H9 (cell line): ENCODE measurements around the gene FLNA. TPM values are rescaled to one million over a fixed set of nuclear protein-coding genes. Genes with fewer than 3 reads are reported as not detected.

Experiments
- DNase-seq: peaks from one replicate; pipeline ENCODE4 v3.0.0-alpha.2; 2017
- H2AFZ ChIP-seq: one replicate; pipeline ENCODE4 v1.6.1; 2013; ENCODE audit warnings: mild to moderate bottlenecking, low read length, control low read depth, moderate library complexity
- H2AK5ac ChIP-seq: 2 replicates; pipeline ENCODE4 v1.6.1; 2013; ENCODE audit warnings: low read length, control low read depth, mixed read lengths; ENCODE audit not compliant: insufficient read length
- H2BK120ac ChIP-seq: one replicate; pipeline ENCODE4 v1.6.1; 2013; ENCODE audit warnings: low read depth, mild to moderate bottlenecking, low read length, control low read depth, inconsistent platforms; ENCODE audit not compliant: poor library complexity, severe bottlenecking
- H2BK12ac ChIP-seq: 2 replicates; pipeline ENCODE4 v1.6.1; 2013; ENCODE audit warnings: low read length, control low read depth, mixed read lengths, low read depth; ENCODE audit not compliant: insufficient read length
- H2BK15ac ChIP-seq: 2 replicates; pipeline ENCODE4 v1.6.1; 2013; ENCODE audit warnings: low read depth, low read length, control low read depth
- H2BK20ac ChIP-seq: one replicate; pipeline ENCODE4 v1.6.1; 2013; ENCODE audit warnings: low read depth, mild to moderate bottlenecking, low read length, control low read depth, inconsistent platforms; ENCODE audit not compliant: poor library complexity, severe bottlenecking
- H2BK5ac ChIP-seq: 2 replicates; pipeline ENCODE4 v1.6.1; 2013; ENCODE audit warnings: low read length, control low read depth, mixed read lengths; ENCODE audit not compliant: insufficient read length
- H3K14ac ChIP-seq: 2 replicates; pipeline ENCODE4 v1.6.1; 2013; ENCODE audit warnings: low read length, control low read depth; ENCODE audit not compliant: insufficient read depth
- H3K18ac ChIP-seq: 2 replicates; pipeline ENCODE4 v1.6.1; 2013; ENCODE audit warnings: low read depth, mild to moderate bottlenecking, mixed read lengths, low read length, control low read depth; ENCODE audit not compliant: insufficient read length
- H3K23ac ChIP-seq: 2 replicates; pipeline ENCODE4 v1.6.1; 2013; ENCODE audit warnings: low read length, control low read depth, mixed read lengths, low read depth; ENCODE audit not compliant: insufficient read length
- H3K23me2 ChIP-seq: 2 replicates; pipeline ENCODE4 v1.6.1; 2013; ENCODE audit warnings: low read depth, mild to moderate bottlenecking, mixed read lengths, low read length, control low read depth; ENCODE audit not compliant: insufficient read length, poor library complexity, severe bottlenecking
- H3K27ac ChIP-seq: 2 replicates; pipeline ENCODE4 v1.5.1; 2013; ENCODE audit warnings: low read length, control low read depth, mixed read lengths, low read depth; ENCODE audit not compliant: insufficient read length
- H3K27me3 ChIP-seq: 2 replicates; pipeline ENCODE4 v1.6.1; 2013; ENCODE audit warnings: low read length, control low read depth, inconsistent platforms; ENCODE audit not compliant: insufficient read depth
- H3K4ac ChIP-seq: 2 replicates; pipeline ENCODE4 v1.6.1; 2013; ENCODE audit warnings: low read depth, mild to moderate bottlenecking, control low read depth, inconsistent platforms, low read length, moderate library complexity
- H3K4me1 ChIP-seq: 2 replicates; pipeline ENCODE4 v1.6.1; 2013; ENCODE audit warnings: low read length, control low read depth, inconsistent platforms; ENCODE audit not compliant: insufficient read depth
- H3K4me2 ChIP-seq: 2 replicates; pipeline ENCODE4 v1.6.1; 2013; ENCODE audit warnings: low read length, control low read depth, mixed read lengths; ENCODE audit not compliant: insufficient read length, insufficient read depth
- H3K56ac ChIP-seq: 2 replicates; pipeline ENCODE4 v1.6.1; 2013; ENCODE audit warnings: low read depth, mild to moderate bottlenecking, mixed read lengths, low read length, control low read depth; ENCODE audit not compliant: insufficient read length
- H3K79me1 ChIP-seq: 2 replicates; pipeline ENCODE4 v1.6.1; 2013; ENCODE audit warnings: low read depth, mild to moderate bottlenecking, moderate library complexity, low read length, control low read depth, inconsistent platforms; ENCODE audit not compliant: insufficient read depth, poor library complexity, severe bottlenecking
- H3K79me2 ChIP-seq: 2 replicates; pipeline ENCODE4 v1.6.1; 2013; ENCODE audit warnings: low read length, control low read depth, inconsistent platforms; ENCODE audit not compliant: insufficient read depth
- H3K9ac ChIP-seq: 2 replicates; pipeline ENCODE4 v1.6.1; 2013; ENCODE audit warnings: low read length, control low read depth, mixed read lengths; ENCODE audit not compliant: insufficient read length; ENCODE audit errors: extremely low read depth
- H3K9me3 ChIP-seq: one replicate; pipeline ENCODE4 v1.6.1; 2013; ENCODE audit warnings: low read depth, low read length, inconsistent platforms; ENCODE audit not compliant: control insufficient read depth
- H3T11ph ChIP-seq: one replicate; pipeline ENCODE4 v1.6.1; 2013; ENCODE audit warnings: mild to moderate bottlenecking, low read length, control low read depth, inconsistent platforms
- H4K20me1 ChIP-seq: one replicate; pipeline ENCODE4 v1.6.1; 2013; ENCODE audit not compliant: control insufficient read depth, insufficient read length, insufficient read depth
- H4K5ac ChIP-seq: 2 replicates; pipeline ENCODE4 v1.6.1; 2013; ENCODE audit warnings: low read depth, mild to moderate bottlenecking, mixed read lengths, low read length, control low read depth; ENCODE audit not compliant: insufficient read length
- H4K8ac ChIP-seq: replicated peaks from 2 replicates; pipeline ENCODE4 v1.6.1; 2013; ENCODE audit warnings: low read length, control low read depth, mixed read lengths, low read depth; ENCODE audit not compliant: insufficient read length
- H4K91ac ChIP-seq: 2 replicates; pipeline ENCODE4 v1.6.1; 2013; ENCODE audit warnings: low read depth, mild to moderate bottlenecking, moderate library complexity, mixed read lengths, low read length, control low read depth; ENCODE audit not compliant: insufficient read length
- H3K27ac Mint-ChIP-seq, 3 experiments: 2 replicates in 2 of 3; 3 replicates in 1 of 3; pipeline ENCODE4 v1.8.0; 2020 to 2021; ENCODE audit warnings: mixed read lengths in 3 of 3, mild to moderate bottlenecking in 1 of 3, moderate library complexity in 1 of 3
- H3K27me3 Mint-ChIP-seq: 2 replicates; pipeline ENCODE4 v1.8.0; 2021; ENCODE audit warnings: low read depth, mild to moderate bottlenecking, moderate library complexity, mixed read lengths
- H3K36me3 Mint-ChIP-seq, 3 experiments: 2 replicates in 2 of 3; 3 replicates in 1 of 3; pipeline ENCODE4 v1.8.0; 2020 to 2021; ENCODE audit warnings: low read depth in 3 of 3, mixed read lengths in 3 of 3; ENCODE audit not compliant: insufficient read depth in 1 of 3
- H3K4me1 Mint-ChIP-seq, 2 experiments: 2 replicates each; pipeline ENCODE4 v1.8.0; 2020; ENCODE audit warnings: mixed read lengths in 2 of 2
- H3K4me3 Mint-ChIP-seq, 2 experiments: 2 replicates in 1 of 2; 3 replicates in 1 of 2; pipeline ENCODE4 v1.8.0; 2020 to 2021; ENCODE audit warnings: mild to moderate bottlenecking in 2 of 2, mixed read lengths in 2 of 2, moderate library complexity in 1 of 2
- H3K9me3 Mint-ChIP-seq, 2 experiments: 2 replicates in 1 of 2; 3 replicates in 1 of 2; pipeline ENCODE4 v1.8.0; 2020; ENCODE audit warnings: mild to moderate bottlenecking in 2 of 2, mixed read lengths in 2 of 2, moderate library complexity in 1 of 2
- CTCF ChIP-seq: fragments of 200-600 bp; sonication (generic); conservative IDR thresholded peaks from 3 replicates; pipeline ENCODE4 v1.8.0; 2021; ENCODE audit warnings: antibody characterized with exemption, mild to moderate bottlenecking
- WGBS: extraction: QIAGEN DNeasy Blood & Tissue Kit; methylation state at CpG from one replicate; pipeline ENCODE4 v1.1.7; 2013; ENCODE audit warnings: missing lambda C conversion rate, low lambda C conversion rate, mixed read lengths; ENCODE audit not compliant: insufficient read length; ENCODE audit errors: extremely low coverage; 5-methylcytosine and 5-hydroxymethylcytosine counted together
- total RNA-seq: library from RNA; stranded (reverse); gene quantifications from 2 replicates; pipeline ENCODE4 v1.2.1, GENCODE V29; 2021

Gene FLNA
- total RNA-seq, 1 experiment from 2014 or later, result 957 TPM

GRCh38 chrX:154401918-154402621 lies 27.6 kb upstream of the FLNA start:
- H3K79me2 ChIP-seq, result peaks cover 3% of the 10 kb centered on the region; the same call in 1 of the 2 replicates
- no peak overlapping the region for H4K5ac ChIP-seq
- H3K18ac ChIP-seq, result no peak overlapping the region
- Mint-ChIP-seq H3K9me3 (peaks cover 77 to 82% of the 10 kb centered on the region in 2 experiments), H3K27me3 (peaks cover 5% of the 10 kb centered on the region), H3K27ac (peak overlapping the region in 1 of 3 experiments; percentile 89; a peak in 2 of 7 replicates), H3K4me3 (no peak overlapping the region), H3K36me3 (peaks cover 30 to 49% (median 38%) of the 10 kb centered on the region in 3 experiments), H3K4me1 (peaks cover 0 to 15% of the 10 kb centered on the region in 2 experiments; a peak in 2 of 4 replicates)
- no peak overlapping the region for H2BK5ac ChIP-seq
- H3K14ac ChIP-seq, result no peak overlapping the region
- H3K23me2 ChIP-seq, result peaks cover 15% of the 10 kb centered on the region
- no peak overlapping the region for H2BK20ac ChIP-seq
- no peak overlapping the region for H4K91ac ChIP-seq
- H2AFZ ChIP-seq, result no peak overlapping the region
- H3K27ac ChIP-seq, result no peak overlapping the region
- no peaks in the 10 kb centered on the region for H3K27me3 ChIP-seq
- H2BK120ac ChIP-seq, result no peak overlapping the region
- no peak for DNase-seq
- no peak overlapping the region for H2AK5ac ChIP-seq
- H3T11ph ChIP-seq, result no peak overlapping the region
- no peaks in the 10 kb centered on the region for H3K79me1 ChIP-seq
- no peak overlapping the region for H3K23ac ChIP-seq
- no peak overlapping the region for H4K8ac ChIP-seq
- no CpG with 5 or more reads among the region's 6 CpGs for WGBS
- no peak overlapping the region for H3K56ac ChIP-seq
- TF ChIP-seq CTCF, result no peak
- H3K9me3 ChIP-seq, result peaks cover 35% of the 10 kb centered on the region
- H3K9ac ChIP-seq, result no peak overlapping the region
- H2BK12ac ChIP-seq, result no peak overlapping the region
- no peak overlapping the region for H3K4me2 ChIP-seq
- no peaks in the 10 kb centered on the region for H4K20me1 ChIP-seq
- H3K4me1 ChIP-seq, result no peaks in the 10 kb centered on the region
- H2BK15ac ChIP-seq, result no peak overlapping the region
- no peak overlapping the region for H3K4ac ChIP-seq
